Endothelial cell of umbilical vein (primary cell): ENCODE measurements around the gene PDE1A. TPM values are rescaled to one million over a fixed set of nuclear protein-coding genes. Genes with fewer than 3 reads are reported as not detected.

Experiments used
- BruUV-seq: library from RNA; stranded (reverse); fragments of 400-500 nt; replicated peaks from 2 replicates; lab custom pipeline; 2021; lab: Mats Ljungman, UMichigan
- CTCF ChIA-PET: fragments of 300-600, 350-600 bp; sonication (Branson Sonifier 250); formaldehyde crosslinking; loops from one replicate; lab custom pipeline; 2021; ENCODE audit warnings: antibody characterized with exemption, inconsistent platforms; lab: Charles Lee
- POLR2A ChIA-PET: fragments of 300-600, 350-600 bp; sonication (Branson Sonifier 250); formaldehyde crosslinking; loops from one replicate; lab custom pipeline; 2021; ENCODE audit warnings: antibody characterized with exemption, inconsistent platforms; lab: Charles Lee
- DNase-seq: peaks from one replicate; pipeline ENCODE4 v3.0.0-alpha.2; 2011; ENCODE audit warnings: low read depth, low spot score
- FAIRE-seq: peaks from 2 replicates; lab custom pipeline; 2011; peaks lifted over from hg19 to GRCh38; lab: Jason Lieb, UNC
- H2AFZ ChIP-seq: 2 replicates; pipeline ENCODE4 v1.6.0; 2012; ENCODE audit warnings: low read depth, low read length, control low read depth, inconsistent platforms
- H3K27ac ChIP-seq: 2 replicates; pipeline ENCODE4 v1.5.1; 2011; ENCODE audit warnings: low read depth, mild to moderate bottlenecking, control low read depth, low read length, moderate library complexity; ENCODE audit not compliant: insufficient read depth
- H3K27me3 ChIP-seq, 2 experiments: 2 replicates each; pipeline versions ENCODE4 v1.6.0 to v1.6.1; 2011; ENCODE audit warnings: low read length in 2 of 2, mixed read lengths in 1 of 2; ENCODE audit not compliant: control insufficient read depth in 2 of 2, insufficient read depth in 2 of 2
- H3K36me3 ChIP-seq, 2 experiments: 2 replicates in 1 of 2; 3 replicates in 1 of 2; pipeline ENCODE4 v1.5.1; 2011; ENCODE audit warnings: low read length in 2 of 2, mild to moderate bottlenecking in 1 of 2, moderate library complexity in 1 of 2; ENCODE audit not compliant: control insufficient read depth in 2 of 2, insufficient read depth in 2 of 2; ENCODE audit errors: extremely low read depth in 1 of 2
- H3K4me1 ChIP-seq: 3 replicates; pipeline ENCODE4 v1.5.1; 2011; ENCODE audit warnings: mild to moderate bottlenecking, low read length; ENCODE audit not compliant: control insufficient read depth, insufficient read depth; ENCODE audit errors: extremely low read depth
- H3K4me2 ChIP-seq: 2 replicates; pipeline ENCODE4 v1.6.1; 2011; ENCODE audit warnings: low read length, control low read depth, mixed read lengths; ENCODE audit not compliant: insufficient read depth
- H3K4me3 ChIP-seq, 3 experiments: fragments of 200-600 bp in 1 of 3; sonication (generic), shearing (Covaris generic) in 1 of 3; replicated peaks in 1 of 3; 2 replicates each; pipeline ENCODE4 v1.5.1; 2011 to 2016; ENCODE audit warnings: control low read depth in 3 of 3, low read length in 3 of 3, mild to moderate bottlenecking in 2 of 3, inconsistent platforms in 1 of 3, low read depth in 1 of 3, moderate library complexity in 1 of 3; ENCODE audit not compliant: insufficient read depth in 1 of 3
- H3K79me2 ChIP-seq: 2 replicates; pipeline ENCODE4 v1.6.0; 2012; ENCODE audit warnings: low read length, inconsistent platforms; ENCODE audit not compliant: control insufficient read depth, insufficient read depth
- H3K9ac ChIP-seq: replicated peaks from 2 replicates; pipeline ENCODE3; 2011; ENCODE audit warnings: low read length, control low read depth; ENCODE audit not compliant: insufficient read depth; ENCODE audit errors: extremely low read depth
- H3K9me1 ChIP-seq: replicated peaks from 3 replicates; pipeline ENCODE4 v1.6.0; 2011; ENCODE audit warnings: mild to moderate bottlenecking, low read length; ENCODE audit not compliant: control insufficient read depth, insufficient read depth; ENCODE audit errors: extremely low read depth
- H3K9me3 ChIP-seq: replicated peaks from 2 replicates; pipeline ENCODE4 v1.5.1; 2012; ENCODE audit warnings: low read length, inconsistent platforms; ENCODE audit not compliant: control insufficient read depth, insufficient read depth
- H4K20me1 ChIP-seq: replicated peaks from 2 replicates; pipeline ENCODE3; 2011; ENCODE audit warnings: mild to moderate bottlenecking, low read length; ENCODE audit not compliant: control insufficient read depth, insufficient read depth; ENCODE audit errors: extremely low read depth
- EZH2 ChIP-seq: IDR thresholded peaks from 2 replicates; pipeline ENCODE4 v1.6.1; 2012; ENCODE audit warnings: borderline replicate concordance, low read depth, mild to moderate bottlenecking, moderate library complexity, low read length, inconsistent platforms; ENCODE audit not compliant: severe bottlenecking
- FOS ChIP-seq: IDR thresholded peaks from 2 replicates; pipeline ENCODE4 v1.6.1; 2011; ENCODE audit warnings: mild to moderate bottlenecking, low read length, moderate library complexity, borderline replicate concordance; ENCODE audit not compliant: insufficient read depth
- GATA2 ChIP-seq: IDR thresholded peaks from 2 replicates; pipeline ENCODE4 v1.7.0; 2011; ENCODE audit warnings: low read depth, mild to moderate bottlenecking, moderate library complexity, mixed read lengths, low read length; ENCODE audit not compliant: insufficient read length, insufficient read depth
- JUN ChIP-seq: IDR thresholded peaks from 2 replicates; pipeline ENCODE4 v1.6.1; 2011; ENCODE audit warnings: borderline replicate concordance, low read depth; ENCODE audit not compliant: insufficient read length, insufficient read depth
- MYC ChIP-seq: IDR thresholded peaks from one replicate; pipeline ENCODE4 v1.6.1; 2011; ENCODE audit warnings: mild to moderate bottlenecking, low read depth, low read length
- POLR2A ChIP-seq: IDR thresholded peaks from 2 replicates; pipeline ENCODE4 v1.6.1; 2012; ENCODE audit warnings: low read depth, mild to moderate bottlenecking, control low read depth, low read length
- POLR2AphosphoS5 ChIP-seq: IDR thresholded peaks from 2 replicates; pipeline ENCODE4 v1.6.1; 2012; ENCODE audit warnings: low read depth, mild to moderate bottlenecking, control low read depth, low read length, moderate library complexity; ENCODE audit not compliant: insufficient read depth
- dilution Hi-C: fragments of 300-500 bp; cut with MboI; formaldehyde crosslinking; loops from one replicate; pipeline ENCODE4 v1.15.0; 2019; ENCODE audit warnings: low sequenced_read_pairs; ENCODE audit not compliant: extremely low pct_ligation_motif_present
- intact Hi-C: fragments of 100-400 bp; cut with micrococcal nuclease; formaldehyde crosslinking; loops from one replicate; pipeline ENCODE4 v1.10.0; 2022
- polyA plus RNA-seq, 4 experiments: library from polyadenylated mRNA; depleted of rRNA in 3 of 4; stranded (reverse) in 3 of 4; unstranded in 1 of 4; fragments of >200 nt; gene quantifications; 2 replicates each; pipeline versions ENCODE4 v1.2.1 to v1.2.3, GENCODE V29; 2011 to 2012; ENCODE audit warnings: missing spikeins in 1 of 4
- total RNA-seq: library from RNA; stranded (reverse); gene quantifications from 2 replicates; pipeline ENCODE4 v1.2.3, GENCODE V29; 2021
- TF ChIP-seq, protein P1 (sequence below), 2 donors: IDR thresholded peaks; 1 replicate in 1 of 2; 2 replicates in 1 of 2; pipeline ENCODE4 v1.5.1; 2011; ENCODE audit warnings: low read length in 2 of 2, mild to moderate bottlenecking in 2 of 2, moderate library complexity in 2 of 2, control low read depth in 1 of 2, inconsistent platforms in 1 of 2, low read depth in 1 of 2; ENCODE audit not compliant: insufficient read depth in 1 of 2; ENCODE audit errors: extremely low read depth in 1 of 2
- TF ChIP-seq, protein P2 (sequence below): IDR thresholded peaks from 2 replicates; pipeline ENCODE4 v1.6.1; 2011; ENCODE audit not compliant: insufficient read depth, insufficient read length

The PDE1A gene
- total and polyA plus RNA-seq, 2 donors (not counting 3 experiments of a cell fraction or from before 2014, with no cell fraction given), result 0.43 to 0.49 TPM

DNA sequence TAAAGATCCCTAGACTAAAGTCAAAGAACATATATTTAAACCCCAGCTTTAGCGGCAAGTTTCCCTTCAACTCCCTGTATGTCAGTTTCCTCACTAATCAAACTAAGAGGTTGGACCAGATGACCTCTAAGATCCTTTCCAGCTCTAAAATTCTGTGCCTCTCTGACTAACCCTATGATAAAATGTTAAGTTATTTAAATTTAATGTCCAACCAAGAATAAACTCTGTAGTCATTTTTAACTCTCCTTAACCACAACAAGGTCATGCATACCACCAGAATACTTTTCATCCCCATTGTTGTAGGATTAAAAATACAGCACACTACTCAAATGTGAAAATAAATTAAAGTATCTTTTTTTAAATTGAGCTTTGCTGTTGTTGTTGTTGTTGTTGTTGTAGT is 5.2 kb upstream of the PDE1A start:
- no peaks in the 10 kb centered on the region for H3K36me3 ChIP-seq
- no peak overlapping the region for H2AFZ ChIP-seq
- no peaks in the 10 kb centered on the region for H4K20me1 ChIP-seq
- H3K9me3 ChIP-seq, result no peaks in the 10 kb centered on the region
- H3K79me2 ChIP-seq, result no peaks in the 10 kb centered on the region
- ChIA-PET CTCF (no interaction called here), POLR2A (no interaction called here)
- no peaks in the 10 kb centered on the region for H3K4me1 ChIP-seq
- dilution Hi-C loops (no loop called here), intact Hi-C loops (no loop called here)
- no peaks in the 10 kb centered on the region for H3K27me3 ChIP-seq
- FAIRE-seq (no peak), DNase-seq (no peak)
- H3K4me2 ChIP-seq, result no peak overlapping the region
- BruUV-seq, result no TSS peak
- H3K4me3 ChIP-seq, result no peak overlapping the region
- no peaks in the 10 kb centered on the region for H3K9me1 ChIP-seq
- H3K27ac ChIP-seq, result no peak overlapping the region
- TF ChIP-seq JUN (no peak), EZH2 (no peak), POLR2AphosphoS5 (no peak), POLR2A (no peak), MYC (no peak), GATA2 (no peak), FOS (no peak)
- TF ChIP-seq, protein P1, sequence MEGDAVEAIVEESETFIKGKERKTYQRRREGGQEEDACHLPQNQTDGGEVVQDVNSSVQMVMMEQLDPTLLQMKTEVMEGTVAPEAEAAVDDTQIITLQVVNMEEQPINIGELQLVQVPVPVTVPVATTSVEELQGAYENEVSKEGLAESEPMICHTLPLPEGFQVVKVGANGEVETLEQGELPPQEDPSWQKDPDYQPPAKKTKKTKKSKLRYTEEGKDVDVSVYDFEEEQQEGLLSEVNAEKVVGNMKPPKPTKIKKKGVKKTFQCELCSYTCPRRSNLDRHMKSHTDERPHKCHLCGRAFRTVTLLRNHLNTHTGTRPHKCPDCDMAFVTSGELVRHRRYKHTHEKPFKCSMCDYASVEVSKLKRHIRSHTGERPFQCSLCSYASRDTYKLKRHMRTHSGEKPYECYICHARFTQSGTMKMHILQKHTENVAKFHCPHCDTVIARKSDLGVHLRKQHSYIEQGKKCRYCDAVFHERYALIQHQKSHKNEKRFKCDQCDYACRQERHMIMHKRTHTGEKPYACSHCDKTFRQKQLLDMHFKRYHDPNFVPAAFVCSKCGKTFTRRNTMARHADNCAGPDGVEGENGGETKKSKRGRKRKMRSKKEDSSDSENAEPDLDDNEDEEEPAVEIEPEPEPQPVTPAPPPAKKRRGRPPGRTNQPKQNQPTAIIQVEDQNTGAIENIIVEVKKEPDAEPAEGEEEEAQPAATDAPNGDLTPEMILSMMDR (IDR thresholded peaks at IDR 0.05; ENCODE audit: extremely low read depth in 1 of 2, insufficient read depth in 1 of 2, low read depth in 1 of 2, low read length in 2 of 2), result no peak
- TF ChIP-seq, protein P2, sequence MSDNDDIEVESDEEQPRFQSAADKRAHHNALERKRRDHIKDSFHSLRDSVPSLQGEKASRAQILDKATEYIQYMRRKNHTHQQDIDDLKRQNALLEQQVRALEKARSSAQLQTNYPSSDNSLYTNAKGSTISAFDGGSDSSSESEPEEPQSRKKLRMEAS, result no peak
- no peak overlapping the region for H3K9ac ChIP-seq
